HG03196 (cell line): ENCODE data around the gene SMYD4.
"Not testable (repeated sequence)": the region's sequence is repeated elsewhere in the genome, so short reads cannot be mapped to it uniquely, and the experiment has no call there.

Source experiments
- ATAC-seq: cut with Tn5 transposase; IDR thresholded peaks from one replicate; pipeline ENCODE4 v1.9.1; 2021; ENCODE audit not compliant: unreplicated experiment

Gene SMYD4

DNA sequence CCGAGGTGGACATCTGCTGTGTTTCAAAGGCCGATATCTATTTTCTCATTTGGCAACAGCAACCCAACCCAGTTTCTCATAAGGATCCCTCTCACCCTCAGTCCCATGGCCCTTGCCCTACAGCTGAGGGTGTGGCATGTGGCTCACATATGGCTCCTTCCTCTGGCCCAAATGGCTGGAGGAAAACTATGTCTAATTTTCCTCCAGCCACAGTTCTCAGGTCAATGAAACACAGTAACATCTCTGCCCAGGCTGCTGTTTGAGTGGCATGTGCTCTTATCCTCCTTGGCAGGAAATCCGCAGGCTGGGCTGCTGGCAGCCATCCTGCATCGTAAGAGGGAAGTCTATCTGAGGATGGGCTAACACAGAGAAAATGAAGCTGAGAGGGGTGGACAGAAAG is 43.8 kb downstream of the SMYD4 start:
- ATAC-seq, result no peak

DNA sequence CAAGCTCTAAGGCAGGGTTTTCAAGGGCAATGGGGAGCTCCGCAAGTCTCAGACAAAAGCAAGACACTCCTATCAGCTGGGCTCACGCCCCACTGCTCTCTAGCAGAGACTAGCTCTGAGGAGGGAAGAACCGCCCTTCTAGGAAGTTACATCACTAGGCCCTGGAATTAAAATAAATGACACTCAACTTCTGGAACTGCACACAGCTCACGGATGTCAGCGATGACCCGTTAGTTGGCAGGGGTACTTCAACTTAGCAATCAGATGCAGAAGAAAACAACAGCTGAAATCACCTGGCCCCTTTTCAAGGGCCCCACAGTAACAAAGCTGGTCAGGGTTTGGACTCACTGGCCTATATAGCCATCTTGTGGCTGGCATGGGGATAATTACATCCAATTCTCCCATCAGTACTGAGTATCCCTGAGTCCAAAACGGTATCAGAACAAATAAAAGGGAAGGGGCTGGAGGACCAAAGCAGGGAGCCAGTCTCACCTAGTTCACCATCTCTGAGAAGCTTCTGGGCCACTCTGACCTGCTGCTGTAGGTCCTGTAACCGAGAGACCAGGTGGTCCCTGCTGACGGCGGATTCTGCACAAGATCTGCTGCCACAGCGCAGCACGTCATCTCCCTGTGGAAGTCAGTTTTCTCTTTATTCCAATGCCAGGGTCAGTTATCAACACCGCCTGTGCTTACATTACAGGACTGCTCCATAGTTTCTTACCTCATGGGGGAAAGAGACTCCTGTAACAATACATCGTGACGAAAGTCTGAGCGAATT is 45.7 kb downstream of the SMYD4 start:
- no peak for ATAC-seq

DNA sequence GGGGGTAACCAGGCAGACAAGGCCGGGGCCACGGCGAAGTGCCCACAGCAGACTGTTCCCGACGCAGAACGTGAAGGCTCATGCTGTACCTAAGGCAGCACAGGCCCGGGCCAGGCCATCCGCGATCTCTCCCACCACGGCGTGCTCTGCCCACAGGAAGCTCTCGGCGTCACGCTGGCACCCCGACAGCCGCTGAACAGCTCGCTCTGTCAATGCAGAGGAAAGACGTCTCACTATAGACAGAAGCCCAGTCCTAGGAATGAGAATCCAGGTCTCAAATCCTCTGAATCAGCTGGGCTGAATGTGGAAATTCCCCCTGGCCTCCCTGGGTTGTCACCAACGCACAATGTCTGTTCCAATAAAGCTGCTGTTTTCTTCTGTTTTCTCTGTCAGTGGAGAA is 46.4 kb downstream of the SMYD4 start:
- no peak for ATAC-seq

DNA sequence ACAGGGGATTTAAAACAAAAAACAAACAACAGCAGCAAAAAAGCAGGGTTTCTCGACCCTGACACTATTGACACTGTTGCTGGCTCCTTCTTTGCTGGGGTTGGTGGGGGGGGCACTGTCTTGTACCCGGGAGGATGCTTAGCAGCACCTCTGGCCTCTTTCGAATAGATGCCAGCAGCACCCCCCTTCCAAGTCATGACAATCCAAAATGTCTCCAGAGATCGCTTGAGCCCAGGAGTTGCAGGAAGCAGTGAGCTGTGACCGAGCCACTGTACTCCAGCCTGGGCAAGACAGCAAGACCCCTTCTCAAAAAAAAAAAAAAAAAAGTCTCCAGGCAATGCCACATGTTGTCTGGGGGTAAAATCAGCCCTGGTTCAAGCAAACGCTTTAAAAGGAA is 47.5 kb downstream of the SMYD4 start:
- no peak for ATAC-seq

DNA sequence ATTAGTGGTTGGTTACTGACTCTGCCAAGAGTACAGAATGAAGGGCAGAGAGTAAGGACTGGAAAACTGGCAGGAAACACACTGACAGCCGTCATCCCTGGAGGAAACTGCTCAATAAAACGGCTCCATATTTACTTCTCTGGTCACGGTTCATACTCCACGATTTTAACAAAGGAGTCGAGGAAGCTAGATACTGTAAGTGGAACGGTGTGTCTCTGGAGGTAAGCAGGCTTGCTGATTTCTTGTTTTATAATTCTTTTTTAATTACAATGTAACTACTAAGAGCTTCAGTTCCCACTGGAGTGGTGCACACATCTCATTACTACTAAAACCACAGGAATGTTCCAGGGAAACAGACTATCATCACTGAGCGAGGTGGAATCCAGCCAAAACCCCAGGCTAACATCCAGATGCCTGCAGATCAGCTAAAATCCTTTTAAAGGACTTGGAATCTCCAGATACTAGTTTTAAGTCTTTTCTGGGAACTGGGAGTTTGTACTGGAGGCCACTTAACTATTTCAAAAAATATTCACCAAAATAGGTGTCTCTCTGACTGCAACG is 50.1 kb downstream of the SMYD4 start:
- no peak for ATAC-seq

DNA sequence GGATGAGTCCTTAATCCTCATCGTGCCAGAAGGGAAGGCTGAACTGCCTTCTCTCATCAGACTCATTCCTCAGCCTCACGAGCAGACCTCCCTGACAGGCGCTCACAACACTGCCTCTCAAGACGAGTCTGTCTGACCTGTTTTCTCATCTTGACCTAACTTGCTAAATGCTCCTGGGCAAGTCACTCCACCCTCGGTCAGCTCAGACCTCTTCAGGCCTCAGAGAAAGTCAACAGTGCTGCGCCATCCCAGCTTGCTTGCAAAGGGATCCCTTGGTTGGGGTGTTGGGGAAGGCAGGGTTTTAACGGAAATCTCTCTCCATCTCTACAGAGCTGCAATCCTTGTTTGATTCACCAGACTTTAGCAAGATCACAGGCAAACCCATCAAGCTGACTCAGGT is 52.8 kb downstream of the SMYD4 start:
- ATAC-seq, result no peak

DNA sequence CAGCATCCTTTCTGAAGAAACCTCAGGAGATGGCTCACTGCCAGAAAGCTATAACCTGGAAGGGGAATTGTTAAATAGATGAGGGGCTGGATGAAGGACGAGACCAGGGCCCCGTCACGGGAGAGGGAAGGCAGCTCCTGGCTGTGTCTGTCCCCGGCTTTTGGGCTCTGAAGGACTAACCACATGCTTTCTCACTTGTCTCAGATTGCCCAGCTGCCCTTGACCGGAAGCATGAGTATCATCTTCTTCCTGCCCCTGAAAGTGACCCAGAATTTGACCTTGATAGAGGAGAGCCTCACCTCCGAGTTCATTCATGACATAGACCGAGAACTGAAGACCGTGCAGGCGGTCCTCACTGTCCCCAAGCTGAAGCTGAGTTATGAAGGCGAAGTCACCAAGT is 53.4 kb downstream of the SMYD4 start:
- ATAC-seq, result no peak

DNA sequence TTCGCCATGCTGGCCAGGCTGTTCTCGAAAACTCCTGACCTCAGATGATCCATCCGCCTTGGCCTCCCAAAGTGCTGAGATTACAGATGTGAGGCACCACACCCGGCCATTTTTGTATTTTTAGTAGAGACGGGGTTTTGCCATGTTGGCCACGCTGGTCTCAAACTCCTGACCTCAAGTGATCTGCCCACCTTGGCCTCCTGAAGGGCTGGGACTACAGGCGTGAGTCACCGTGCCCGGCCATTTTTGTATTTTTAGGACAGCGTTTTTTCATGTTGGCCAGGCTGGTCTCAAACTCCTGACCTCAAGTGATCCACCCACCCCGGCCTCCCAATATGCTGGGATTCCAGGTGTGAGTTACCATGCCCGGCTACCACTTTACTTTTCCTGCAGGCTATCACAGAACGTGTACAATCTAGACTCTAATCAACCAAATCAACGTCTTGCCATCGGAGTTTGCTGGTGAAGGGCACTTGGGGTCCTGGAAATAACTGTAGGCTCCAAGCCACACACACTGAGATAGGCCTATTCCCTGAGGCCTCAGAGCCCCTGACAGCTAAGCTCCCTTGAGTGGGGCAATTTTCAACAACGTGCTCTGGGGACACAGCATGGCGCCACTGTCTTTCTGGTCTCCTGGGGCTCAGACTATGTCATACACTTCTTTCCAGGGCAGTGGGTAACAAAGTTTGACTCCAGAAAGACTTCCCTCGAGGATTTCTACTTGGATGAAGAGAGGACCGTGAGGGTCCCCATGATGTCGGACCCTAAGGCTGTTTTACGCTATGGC is 55.1 kb downstream of the SMYD4 start:
- no peak for ATAC-seq

DNA sequence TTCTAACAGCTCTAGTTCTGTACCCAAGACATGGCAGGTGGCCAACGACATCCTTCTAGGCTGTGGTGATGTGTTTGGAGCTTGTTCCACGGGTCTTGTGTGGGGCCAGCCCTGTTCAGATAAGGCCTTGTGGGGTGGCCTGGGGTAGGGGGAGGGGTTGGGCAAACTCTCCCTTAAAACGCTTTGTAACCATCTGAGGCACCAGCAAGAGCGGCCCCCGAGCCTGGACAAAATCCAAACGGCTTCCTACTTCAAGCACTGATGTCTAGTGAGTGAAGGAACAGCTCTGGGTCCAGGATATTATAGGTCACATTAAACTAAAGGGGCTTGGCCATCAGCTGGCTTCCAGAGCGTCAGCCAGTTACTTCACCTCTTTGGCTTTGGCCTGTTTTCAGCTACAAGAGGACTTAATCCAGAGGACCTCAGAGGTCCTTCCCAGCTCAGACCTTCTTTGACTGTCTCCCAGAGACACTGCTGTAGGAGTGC is 56.0 kb downstream of the SMYD4 start:
- no peak for ATAC-seq

DNA sequence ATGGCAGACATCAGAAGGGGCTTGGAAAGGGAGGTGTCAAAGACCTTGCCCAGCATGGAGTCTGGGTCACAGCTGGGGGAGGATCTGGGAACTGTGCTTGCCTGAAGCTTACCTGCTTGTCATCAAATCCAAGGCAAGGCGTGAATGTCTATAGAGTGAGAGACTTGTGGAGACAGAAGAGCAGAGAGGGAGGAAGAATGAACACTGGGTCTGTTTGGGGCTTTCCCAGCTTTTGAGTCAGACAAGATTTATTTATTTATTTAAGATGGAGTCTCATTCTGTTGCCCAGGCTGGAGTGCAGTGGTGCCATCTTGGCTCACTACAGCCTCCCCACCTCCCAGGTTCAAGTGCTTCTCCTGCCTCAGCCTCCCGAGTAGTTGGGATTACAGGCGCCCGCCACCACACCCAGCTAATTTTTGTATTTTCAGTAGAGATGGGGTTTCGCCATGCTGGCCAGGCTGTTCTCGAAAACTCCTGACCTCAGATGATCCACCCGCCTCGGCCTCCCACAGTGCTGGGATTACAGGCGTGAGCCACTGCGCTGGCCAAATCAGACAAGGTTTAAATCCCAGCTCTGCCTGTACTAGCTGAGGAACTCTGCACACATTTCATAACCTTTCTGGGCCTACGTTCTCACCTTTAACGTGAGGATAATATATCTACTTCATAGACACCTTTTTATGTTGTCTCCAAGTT is 56.6 kb downstream of the SMYD4 start:
- not testable (repeated sequence) for ATAC-seq

DNA sequence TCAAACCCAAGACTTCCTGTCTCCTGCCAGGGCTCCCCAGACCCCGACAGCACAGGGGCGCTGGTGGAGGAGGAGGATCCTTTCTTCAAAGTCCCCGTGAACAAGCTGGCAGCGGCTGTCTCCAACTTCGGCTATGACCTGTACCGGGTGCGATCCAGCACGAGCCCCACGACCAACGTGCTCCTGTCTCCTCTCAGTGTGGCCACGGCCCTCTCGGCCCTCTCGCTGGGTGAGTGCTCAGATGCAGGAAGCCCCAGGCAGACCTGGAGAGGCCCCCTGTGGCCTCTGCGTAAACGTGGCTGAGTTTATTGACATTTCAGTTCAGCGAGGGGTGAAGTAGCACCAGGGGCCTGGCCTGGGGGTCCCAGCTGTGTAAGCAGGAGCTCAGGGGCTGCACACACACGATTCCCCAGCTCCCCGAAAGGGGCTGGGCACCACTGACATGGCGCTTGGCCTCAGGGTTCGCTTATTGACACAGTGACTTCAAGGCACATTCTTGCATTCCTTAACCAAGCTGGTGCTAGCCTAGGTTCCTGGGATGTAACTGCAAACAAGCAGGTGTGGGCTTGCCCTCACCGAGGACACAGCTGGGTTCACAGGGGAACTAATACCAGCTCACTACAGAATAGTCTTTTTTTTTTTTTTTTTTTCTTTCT is 59.8 kb downstream of the SMYD4 start:
- ATAC-seq, result no peak

DNA sequence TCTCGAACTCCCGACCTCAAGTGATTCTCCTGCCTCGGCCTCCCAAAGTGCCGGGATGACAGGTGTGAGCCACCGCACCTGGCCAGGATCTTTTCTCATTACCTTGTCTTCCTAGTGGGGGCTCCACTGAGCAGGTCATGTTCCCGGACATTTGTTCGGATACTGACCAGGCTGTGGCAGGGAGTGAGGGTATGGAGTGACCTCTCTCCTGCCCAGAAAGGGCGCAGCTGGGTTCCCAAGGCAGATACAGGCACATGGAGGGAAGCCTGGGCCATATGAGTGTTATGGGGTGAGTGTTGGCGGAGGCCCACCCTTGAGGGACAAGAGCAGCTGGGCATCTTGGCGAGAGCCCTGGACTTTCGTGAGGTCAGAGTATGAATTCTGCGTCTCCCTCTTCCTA is 62.3 kb downstream of the SMYD4 start:
- ATAC-seq, result no peak

DNA sequence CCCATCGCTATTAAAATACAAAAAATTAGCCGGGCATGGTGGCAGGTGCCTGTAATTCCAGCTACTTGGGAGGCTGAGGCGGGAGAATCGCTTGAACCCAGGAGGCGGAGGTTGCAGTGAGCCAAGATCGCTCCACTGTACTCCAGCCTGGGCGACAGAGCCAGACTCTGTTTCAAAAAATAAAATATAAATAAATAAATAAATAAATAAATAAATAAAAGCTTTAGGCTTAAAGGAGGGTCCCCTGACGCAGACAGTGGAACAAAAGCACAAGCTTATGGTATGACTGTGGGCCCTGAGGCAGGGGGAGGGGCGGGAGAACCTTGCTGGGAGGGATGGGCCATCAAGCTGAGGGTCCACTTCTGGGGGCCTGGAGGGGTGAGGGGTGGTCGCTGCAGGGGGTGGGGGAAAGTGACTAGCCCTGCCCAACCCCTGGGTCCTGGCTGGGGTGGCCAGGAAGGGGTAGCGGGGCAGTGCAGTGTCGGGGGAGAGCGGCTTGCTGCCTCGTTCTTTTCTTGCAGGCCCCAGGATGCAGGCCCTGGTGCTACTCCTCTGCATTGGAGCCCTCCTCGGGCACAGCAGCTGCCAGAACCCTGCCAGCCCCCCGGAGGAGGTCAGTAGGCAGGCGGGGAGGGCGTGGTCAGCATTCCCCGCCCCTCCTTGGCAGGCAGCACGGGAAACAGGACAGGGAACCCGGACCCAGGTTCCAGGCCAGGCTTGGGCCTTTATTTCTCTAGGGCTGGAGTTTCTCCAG is 63.1 kb downstream of the SMYD4 start:
- ATAC-seq, result no peak

DNA sequence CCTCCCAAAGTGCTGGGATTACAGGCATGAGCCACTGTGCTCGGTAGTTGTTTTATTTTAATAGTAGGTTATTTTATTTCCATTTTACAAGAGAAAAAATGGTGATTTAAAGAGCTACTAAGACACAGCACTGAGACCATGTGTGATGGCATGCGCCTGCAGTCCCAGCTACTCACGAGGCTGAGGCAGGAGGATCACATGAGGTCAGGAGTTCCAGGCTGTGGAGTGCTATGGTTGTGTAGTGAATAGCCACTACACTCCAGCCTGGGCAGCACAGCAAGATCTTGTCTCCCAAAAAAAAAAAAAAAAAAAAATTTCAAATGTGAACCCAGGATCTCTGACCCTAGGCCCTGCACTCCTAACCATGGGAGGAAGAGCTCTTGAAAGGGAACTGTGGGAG is 64.1 kb downstream of the SMYD4 start:
- ATAC-seq, result no peak

DNA sequence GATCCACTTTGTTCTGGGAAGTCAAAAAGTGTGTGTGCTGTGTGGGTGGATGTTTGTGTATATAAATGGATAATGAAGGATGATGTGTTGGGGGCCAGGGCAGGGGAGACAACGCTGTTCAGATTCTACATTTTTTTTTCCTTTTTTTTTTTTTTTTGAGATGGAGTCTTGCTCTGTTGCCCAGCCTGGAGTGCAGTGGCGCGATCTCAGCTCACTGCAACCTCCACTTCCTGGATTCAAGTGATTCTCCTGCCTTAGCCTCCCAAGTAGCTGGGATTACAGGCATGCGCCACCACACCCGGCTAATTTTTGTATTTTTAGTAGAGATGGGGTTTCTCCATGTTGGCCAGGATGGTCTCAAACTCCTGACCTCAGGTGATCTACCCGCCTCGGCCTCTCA is 65.0 kb downstream of the SMYD4 start:
- not testable (repeated sequence) for ATAC-seq

DNA sequence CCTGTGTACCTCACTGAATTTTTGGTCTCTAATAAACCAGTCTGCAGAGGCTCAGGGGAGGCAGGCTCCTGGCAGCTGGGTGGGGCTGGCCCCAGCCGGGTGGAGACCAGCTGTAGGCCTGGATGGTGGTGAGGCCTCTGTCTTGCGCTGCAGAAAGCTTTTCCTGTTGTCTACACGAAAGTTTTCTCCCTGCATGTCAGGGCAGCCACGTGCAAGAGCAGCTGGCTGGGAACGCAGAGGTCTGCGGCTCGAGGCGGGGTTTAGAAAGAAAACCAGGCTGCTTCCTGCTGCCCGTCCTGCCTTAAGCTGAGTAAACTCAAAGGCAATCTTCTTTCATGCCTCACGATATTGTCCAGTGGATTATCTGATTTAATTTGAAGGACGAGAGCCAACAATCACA is 65.4 kb downstream of the SMYD4 start:
- ATAC-seq, result no peak

DNA sequence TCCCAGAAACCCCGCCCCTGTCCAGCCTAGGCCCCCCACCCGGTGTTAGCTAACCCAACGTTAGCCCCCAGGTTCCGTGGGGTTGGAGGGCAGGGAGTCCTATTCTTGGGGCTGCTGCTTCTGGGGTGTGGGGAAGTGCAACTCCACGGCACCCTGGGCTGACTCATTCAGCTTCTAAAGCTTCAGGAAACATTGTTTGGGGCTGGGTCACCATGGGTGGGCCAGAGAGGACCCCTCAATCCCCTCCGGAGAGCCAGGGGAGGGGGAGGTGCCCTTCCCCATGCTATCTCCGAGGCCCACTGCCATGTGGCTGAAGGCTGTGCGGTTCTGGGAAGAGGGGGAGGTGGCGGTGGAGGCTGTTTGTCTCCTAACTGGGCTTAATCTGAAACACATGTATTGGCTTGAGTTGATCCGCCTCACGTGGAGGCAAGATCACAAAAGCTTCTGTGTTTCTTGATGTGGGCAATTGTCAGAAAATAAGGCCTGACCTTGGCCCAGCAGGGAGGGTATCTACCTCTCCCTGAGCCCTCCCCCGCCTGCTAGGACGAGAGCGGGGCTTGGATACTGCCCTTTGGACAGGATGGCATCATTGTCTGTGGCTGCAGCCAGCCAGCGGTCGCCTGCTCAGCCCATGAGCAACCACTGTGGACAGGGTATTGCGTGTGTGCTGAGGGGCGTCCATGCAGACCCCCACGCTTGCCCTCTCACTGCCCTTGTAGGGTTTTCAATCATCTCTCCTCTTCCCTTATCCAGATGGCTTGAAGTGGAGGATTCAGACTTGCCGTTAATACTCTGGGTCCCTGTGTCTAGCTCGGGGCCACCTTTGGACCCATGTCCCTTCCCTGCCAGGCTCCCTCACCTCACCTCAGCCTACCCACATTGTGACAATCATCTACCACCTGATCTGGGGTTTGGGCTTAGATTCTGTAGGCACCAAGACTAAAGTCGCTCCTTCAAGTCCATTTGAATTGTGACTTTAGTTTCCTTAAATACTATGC is 66.5 kb downstream of the SMYD4 start:
- ATAC-seq, result no peak

DNA sequence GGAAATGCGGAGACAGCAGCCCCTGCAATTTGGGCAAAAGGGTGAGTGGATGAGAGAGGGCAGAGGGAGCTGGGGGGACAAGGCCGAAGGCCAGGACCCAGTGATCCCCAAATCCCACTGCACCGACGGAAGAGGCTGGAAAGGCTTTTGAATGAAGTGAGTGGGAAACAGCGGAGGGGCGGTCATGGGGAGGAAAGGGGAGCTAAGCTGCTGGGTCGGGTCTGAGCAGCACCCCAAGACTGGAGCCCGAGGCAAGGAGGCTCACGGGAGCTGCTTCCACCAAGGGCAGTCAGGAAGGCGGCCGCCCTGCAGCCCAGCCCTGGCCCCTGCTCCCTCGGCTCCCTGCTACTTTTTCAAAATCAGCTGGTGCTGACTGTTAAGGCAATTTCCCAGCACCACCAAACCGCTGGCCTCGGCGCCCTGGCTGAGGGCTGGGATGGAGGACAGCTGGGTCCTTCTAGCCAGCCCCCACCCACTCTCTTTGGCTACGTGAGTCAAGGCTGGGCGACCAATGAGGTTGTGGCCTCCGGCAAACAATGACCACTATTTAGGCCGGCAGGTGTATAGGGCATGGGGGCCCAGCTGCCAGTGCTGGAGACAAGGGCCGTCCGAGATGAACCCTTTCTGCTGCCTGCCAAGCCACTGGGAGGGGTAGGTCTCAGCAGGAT is 67.3 kb downstream of the SMYD4 start:
- ATAC-seq, result no peak
